ENCODE measurements around the gene MUC20. TPM values are rescaled to one million over a fixed set of nuclear protein-coding genes. Genes with fewer than 3 reads are reported as not detected.

MUC20 gene
- total and polyA plus RNA-seq, 9 of the 15 experiments (the other 6 are each of a cell fraction or from before 2014, with no cell fraction given): 0.03 to 0.23 (median 0.15) TPM; not detected in 3

GRCh38 chr3:195709676-195710085 lies 11.1 kb upstream of the MUC20 start:
- H2AFZ ChIP-seq (ENCODE audit: low read depth, low read length): peak overlapping the region; percentile 10; the same call in 1 of the 2 replicates
- H3K79me2 ChIP-seq (ENCODE audit: control insufficient read depth, insufficient read depth, low read length): no peaks in the 10 kb centered on the region
- 36% methylated on average over 6 of the region's 6 CpGs for whole genome bisulfite sequencing (ENCODE audit: insufficient coverage, low coverage, missing lambda C conversion rate)
- peak overlapping the region in 1 of 2 experiments; percentile 41; a peak in 1 of 4 replicates for H3K9ac ChIP-seq (ENCODE audit: insufficient read depth in 1 of 2, low read depth in 2 of 2, low read length in 2 of 2)
- H3K9me3 ChIP-seq (replicated peaks; ENCODE audit: control insufficient read depth, insufficient read depth, low read depth, low read length): no peaks in the 10 kb centered on the region
- no TSS peak for BruUV-seq (replicated peaks)
- in situ Hi-C loops (cut with MboI): loop anchor here (10.0 to 25.0 kb wide), 3 partner anchors 503 to 1945 kb away; partner anchors contain the start of genes RNF168, SLC51A, SMCO1 and ZDHHC19
- H3K36me3 ChIP-seq (ENCODE audit: control insufficient read depth, insufficient read depth, low read length): no peaks in the 10 kb centered on the region
- H3K27me3 ChIP-seq (ENCODE audit: control insufficient read depth in 2 of 2, insufficient read depth in 2 of 2, low read length in 2 of 2): peaks cover 0 to 7% of the 10 kb centered on the region in 2 experiments; a peak in 1 of 5 replicates
- ATAC-seq (peak; percentile 45), DNase-seq (ENCODE audit: extremely low read depth in 1 of 4, low spot score in 3 of 4) (peak in 3 of 4 experiments; percentile 31 to 39 (median 31)), FAIRE-seq (no peak)
- intact Hi-C loops (cut with micrococcal nuclease): loop anchor here (10.0 kb wide), 3 partner anchors 165 to 485 kb away; partner anchors contain the start of genes PPP1R2 and XXYLT1
- H3K4me2 ChIP-seq (ENCODE audit: insufficient read depth, low read length): no peak overlapping the region
- no peaks in the 10 kb centered on the region for H4K20me1 ChIP-seq (replicated peaks; ENCODE audit: control insufficient read depth, insufficient read depth, low read length)
- ChIA-PET CTCF (ENCODE audit: low intra/inter-chr PET ratio) (no interaction called here), POLR2A (interaction anchor here (1.0 to 5.0 kb wide), 3 partner anchors 9 to 11 kb away, joined by 6 to 23 read pairs (median 7); partner anchors contain the start of gene MUC20)
- H3K4me3 ChIP-seq: no peak overlapping the region
- H3K9me1 ChIP-seq (ENCODE audit: control insufficient read depth, insufficient read depth, low read length): no peaks in the 10 kb centered on the region
- H3K27ac ChIP-seq (ENCODE audit: extremely low read depth, low read depth, low read length): no peak overlapping the region
- peaks cover 4% of the 10 kb centered on the region in 2 experiments; a peak in 3 of 5 replicates for H3K4me1 ChIP-seq (replicated peaks in 1 of 2; ENCODE audit: control insufficient read depth in 2 of 2, insufficient read depth in 2 of 2, low read length in 2 of 2)
- TF ChIP-seq ZNF511 (CRISPR knock-in tag; IDR thresholded peaks at IDR 0.05): no peak
- TF ChIP-seq ZNF263 (CRISPR knock-in tag; IDR thresholded peaks at IDR 0.05; ENCODE audit: borderline replicate concordance): peak; percentile 63; the same call in 1 of the 2 replicates
- 0 out of 2 replicates have a peak, but pooled peaks have one; percentile 58 for TF ChIP-seq FOXJ2 (tag; IDR thresholded peaks at IDR 0.05)
- TF ChIP-seq ELF2 (CRISPR knock-in tag; IDR thresholded peaks at IDR 0.05): no peak
- no peak for TF ChIP-seq TGIF2 (CRISPR knock-in tag; IDR thresholded peaks at IDR 0.05)
- peak; percentile 66; the same call in 1 of the 2 replicates for TF ChIP-seq EHMT2 (IDR thresholded peaks at IDR 0.05)
- TF ChIP-seq PCBP2 (IDR thresholded peaks at IDR 0.05; ENCODE audit: low read depth, low read length, poor library complexity, severe bottlenecking): no peak
- 0 out of 2 replicates have a peak, but pooled peaks have one; percentile 24 for TF ChIP-seq KLF6 (CRISPR knock-in tag; IDR thresholded peaks at IDR 0.05; ENCODE audit: borderline replicate concordance)
- no peak for TF ChIP-seq ZFP91 (CRISPR knock-in tag; IDR thresholded peaks at IDR 0.05)
- no peak for TF ChIP-seq ZNF561 (CRISPR knock-in tag; conservative IDR thresholded peaks at IDR 0.05)
- no peak for TF ChIP-seq ZNF41 (CRISPR knock-in tag; conservative IDR thresholded peaks at IDR 0.05)
- TF ChIP-seq RBM15 (IDR thresholded peaks at IDR 0.05; ENCODE audit: insufficient read depth, low read length): no peak
- TF ChIP-seq GABPB1 (CRISPR knock-in tag; IDR thresholded peaks at IDR 0.05): 0 out of 2 replicates have a peak, but pooled peaks have one; percentile 50
- no peak for TF ChIP-seq ZNF57 (CRISPR knock-in tag; IDR thresholded peaks at IDR 0.05)
- no peak for TF ChIP-seq CREM (IDR thresholded peaks at IDR 0.05; ENCODE audit: low read depth)
- no peak for TF ChIP-seq ZNF398 (CRISPR knock-in tag; IDR thresholded peaks at IDR 0.05)
- peak; percentile 27; the same call in 1 of the 2 replicates for TF ChIP-seq USF2 (CRISPR knock-in tag; IDR thresholded peaks at IDR 0.05)
- no peak for TF ChIP-seq NFXL1 (CRISPR knock-in tag; IDR thresholded peaks at IDR 0.05)
